CD4-positive, alpha-beta T cell treated with Interleukin-21 for 1 hour (primary cell): Measurements from ENCODE around the gene TOMM6.
"Not testable (repeated sequence)": the region's sequence is repeated elsewhere in the genome, so short reads cannot be mapped to it uniquely, and the experiment has no call there.

Experiments
- DNase-seq: peaks from one replicate; pipeline ENCODE4 v3.0.0-alpha.2; 2020

Gene TOMM6

GRCh38 chr6:41766043-41766664 lies 21.3 kb upstream of the TOMM6 start:
- DNase-seq, result not testable (repeated sequence)

- no peak for DNase-seq
Measured at GRCh38 chr6:41767112-41767833, 20.2 kb upstream of the TOMM6 start.

GRCh38 chr6:41768545-41769308 lies 18.8 kb upstream of the TOMM6 start:
- DNase-seq, result no peak

GRCh38 chr6:41769376-41769775 lies 18.1 kb upstream of the TOMM6 start:
- DNase-seq, result no peak

GRCh38 chr6:41770381-41771057 lies 17.0 kb upstream of the TOMM6 start:
- DNase-seq, result no peak

DNA sequence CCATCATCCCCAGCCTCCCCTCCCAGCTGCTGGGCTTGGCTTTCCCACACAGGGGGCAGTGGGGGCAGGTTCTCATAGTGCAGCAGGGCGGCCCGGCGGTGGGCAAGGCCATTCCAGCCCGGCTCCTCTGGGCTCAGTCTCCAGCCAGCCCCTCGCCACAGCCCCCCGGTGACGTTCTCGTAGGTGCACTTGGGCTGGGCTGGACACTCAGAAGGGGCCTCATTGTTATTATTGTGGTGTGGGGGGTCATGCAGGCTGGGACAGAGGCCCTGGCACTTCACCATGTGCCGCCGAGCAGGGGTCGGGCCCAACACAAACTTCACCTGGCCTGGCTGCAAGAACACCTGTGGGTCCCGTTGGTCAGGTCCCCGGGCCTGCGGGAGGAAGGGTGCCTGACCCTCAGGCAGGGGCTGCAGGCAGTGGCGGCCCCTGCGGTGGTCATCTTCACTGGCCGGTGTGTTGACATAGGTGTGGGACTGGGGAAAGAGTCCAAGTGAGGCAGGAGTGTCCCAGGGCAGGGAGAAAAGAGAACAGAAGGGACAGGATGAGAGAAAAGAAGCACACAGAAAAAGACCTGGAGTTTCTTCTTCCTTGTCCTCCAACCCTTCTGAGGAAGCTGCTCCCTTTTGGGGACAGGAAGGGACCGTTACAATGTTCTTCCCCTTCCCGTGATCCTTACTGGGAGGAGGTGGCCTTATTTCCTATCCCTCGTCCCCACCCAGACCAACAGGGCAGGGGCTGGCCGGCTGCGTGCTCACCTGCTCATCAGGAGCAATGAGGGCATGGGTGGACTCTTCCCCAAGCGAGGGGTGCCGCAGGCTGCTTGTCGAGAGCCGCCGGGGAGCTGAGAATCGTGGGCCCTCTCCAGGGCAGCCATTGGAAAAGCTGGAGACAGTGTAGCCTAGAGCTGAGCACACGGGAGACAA lies 16.2 kb upstream of the TOMM6 start:
- DNase-seq, result no peak

DNA sequence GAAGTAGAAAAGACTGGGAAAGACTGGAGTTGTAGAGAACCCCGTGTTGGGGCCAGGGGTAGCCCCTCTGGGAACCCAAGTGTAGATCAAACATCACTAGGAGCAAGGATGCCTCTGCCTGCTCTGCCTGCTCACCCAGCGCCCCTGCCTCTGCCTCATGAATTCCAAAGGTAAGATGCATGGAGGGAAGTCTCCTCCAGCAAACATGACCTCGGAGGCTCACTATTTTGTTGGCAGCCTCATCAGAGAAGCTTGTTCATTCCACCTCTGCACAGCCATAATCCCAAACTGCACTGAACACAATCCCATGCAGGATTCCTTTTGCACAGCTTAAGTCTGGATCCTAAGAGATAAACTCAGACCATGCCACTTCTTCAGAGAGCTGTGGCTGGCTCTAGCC lies 12.7 kb upstream of the TOMM6 start:
- no peak for DNase-seq

DNA sequence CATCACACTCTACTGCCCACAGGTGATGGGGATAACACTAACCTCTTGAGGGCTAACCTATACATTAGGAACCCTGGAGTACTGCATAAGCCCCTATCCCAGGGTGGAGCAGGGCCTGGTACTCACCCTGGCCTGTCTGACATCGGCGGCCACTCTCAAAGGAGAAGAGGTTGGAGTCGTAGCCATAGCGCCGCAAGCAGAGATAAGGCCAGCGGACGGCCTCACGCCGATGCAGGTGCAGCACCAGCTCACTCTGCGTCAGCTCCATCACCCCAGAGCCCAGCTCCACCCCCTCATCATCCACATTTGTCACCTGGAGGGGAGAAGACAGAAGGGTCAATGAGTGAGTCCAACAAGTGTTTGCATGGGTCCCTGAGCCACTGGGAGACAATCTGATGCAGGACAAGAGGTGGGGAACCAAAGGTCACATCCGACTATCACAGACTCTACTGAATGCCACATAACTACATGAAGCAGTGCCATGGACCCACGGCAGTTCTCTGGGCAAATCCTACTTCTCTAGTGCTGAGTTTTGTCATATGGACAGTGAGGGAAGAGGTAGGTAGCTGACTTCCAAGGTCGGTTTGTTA lies 12.1 kb upstream of the TOMM6 start:
- DNase-seq, result no peak

GRCh38 chr6:41777551-41778285 lies 9.8 kb upstream of the TOMM6 start:
- no peak for DNase-seq

GRCh38 chr6:41778895-41779294 lies 8.6 kb upstream of the TOMM6 start:
- no peak for DNase-seq

DNA sequence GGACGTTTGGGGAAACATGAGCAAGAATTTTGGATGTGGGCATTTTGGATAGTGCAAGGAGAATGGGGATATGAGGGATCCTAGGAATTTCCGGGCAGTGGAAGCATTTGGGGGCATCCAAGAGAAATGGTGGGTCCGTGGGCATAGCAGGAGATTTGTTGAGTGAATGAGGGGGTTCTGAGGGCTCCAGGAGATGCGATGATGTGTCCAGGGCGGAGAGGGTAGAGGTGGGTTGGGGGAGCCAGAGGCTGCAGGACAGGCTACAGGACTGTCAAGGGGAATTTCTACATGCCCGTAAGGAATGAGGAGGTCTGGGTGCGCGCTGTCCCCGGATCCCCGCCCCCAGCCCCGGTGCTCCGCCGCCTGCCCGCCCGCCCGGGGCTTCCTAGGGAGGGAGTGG lies 8.2 kb upstream of the TOMM6 start:
- DNase-seq, result no peak

DNA sequence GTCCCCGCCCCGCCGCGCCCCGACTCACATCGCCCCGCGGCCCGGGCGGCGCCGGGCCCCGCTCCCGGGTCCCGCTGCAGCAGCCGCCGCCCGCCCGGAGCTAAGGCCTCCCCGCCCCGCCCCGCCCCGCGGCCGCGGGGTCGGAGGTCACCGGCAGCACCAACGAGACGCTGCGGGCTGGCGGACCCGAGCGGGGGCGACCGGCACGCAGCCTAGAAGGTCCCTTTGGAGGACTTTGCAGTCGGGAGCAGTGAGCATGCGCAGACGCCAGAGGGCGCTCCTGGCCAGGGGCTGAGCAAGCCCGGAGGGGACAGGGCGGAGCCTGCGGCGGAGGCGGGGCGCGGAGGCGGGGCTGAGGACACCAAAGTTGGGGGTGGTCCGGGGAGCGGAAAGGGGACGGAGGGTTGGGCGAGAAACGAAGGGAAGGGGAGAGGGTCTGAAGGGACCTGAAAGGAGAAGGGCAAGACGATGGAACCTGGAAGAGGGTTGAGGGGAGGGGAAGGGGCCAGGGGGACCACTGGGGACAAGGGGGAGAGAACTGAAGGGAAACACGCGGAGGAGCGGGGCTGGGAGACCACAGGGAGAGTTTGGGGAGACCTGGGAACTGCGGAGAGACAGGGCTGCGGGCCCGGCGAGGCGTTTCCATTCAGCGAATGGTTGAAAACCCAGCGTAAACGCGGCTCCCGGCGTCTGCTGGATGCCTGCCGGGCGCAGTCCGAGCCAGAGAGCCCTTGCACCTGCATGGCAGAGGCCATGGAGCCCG lies 7.5 kb upstream of the TOMM6 start, which contains the start of gene FRS3:
TSS of gene FRS3 (minus strand) at position 113 of the 763 bp plus-strand sequence. CDS start 2,913 bp downstream, outside the sequence.
- DNase-seq, result peak; percentile 99

DNA sequence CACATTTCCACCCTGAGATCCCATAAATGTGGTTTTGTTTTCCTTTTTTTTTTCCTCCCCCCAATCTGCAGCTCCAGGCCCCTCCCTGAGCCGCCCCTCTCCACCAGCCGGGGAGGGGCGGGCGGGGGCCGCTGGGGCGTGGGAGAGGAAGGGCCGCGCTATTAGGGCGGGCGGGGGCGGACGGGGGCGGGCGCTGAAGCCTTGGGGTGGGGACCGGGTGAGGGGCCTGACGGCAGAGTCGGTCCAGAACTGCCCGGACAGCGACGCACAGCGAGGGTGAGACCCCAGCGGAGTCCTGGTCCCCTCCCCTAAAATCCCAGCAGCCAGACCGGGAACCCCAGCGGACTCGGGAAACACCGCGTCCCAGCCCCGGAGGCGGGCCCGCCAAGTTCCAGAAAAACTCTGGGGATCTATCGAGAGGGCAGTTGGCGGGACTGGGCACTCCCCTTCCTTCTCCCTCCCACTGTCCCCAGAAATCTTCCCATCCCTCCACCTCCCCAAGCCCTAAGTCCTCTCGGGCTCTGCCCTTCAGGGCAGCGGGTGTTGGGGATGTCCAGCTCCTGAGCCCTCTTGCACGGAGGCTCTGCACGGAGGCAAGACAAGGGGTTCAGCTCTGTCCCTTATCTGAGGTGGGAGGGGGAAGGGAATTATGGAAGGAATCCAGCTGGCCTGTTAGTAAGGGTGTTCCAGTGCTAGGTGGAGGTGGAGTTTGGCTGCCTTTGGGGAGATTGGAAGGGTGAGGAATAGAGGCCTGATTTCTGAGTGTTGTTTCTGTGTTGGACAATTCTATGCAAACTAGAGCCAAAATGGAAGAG lies 6.7 kb upstream of the TOMM6 start, which contains the start of gene PRICKLE4:
TSS of gene PRICKLE4 (plus strand) at position 232 of the 815 bp plus-strand sequence. CDS start 2,692 bp downstream, outside the sequence.
- no peak for DNase-seq

GRCh38 chr6:41781366-41781730 lies 6.1 kb upstream of the TOMM6 start:
- DNase-seq, result no peak

DNA sequence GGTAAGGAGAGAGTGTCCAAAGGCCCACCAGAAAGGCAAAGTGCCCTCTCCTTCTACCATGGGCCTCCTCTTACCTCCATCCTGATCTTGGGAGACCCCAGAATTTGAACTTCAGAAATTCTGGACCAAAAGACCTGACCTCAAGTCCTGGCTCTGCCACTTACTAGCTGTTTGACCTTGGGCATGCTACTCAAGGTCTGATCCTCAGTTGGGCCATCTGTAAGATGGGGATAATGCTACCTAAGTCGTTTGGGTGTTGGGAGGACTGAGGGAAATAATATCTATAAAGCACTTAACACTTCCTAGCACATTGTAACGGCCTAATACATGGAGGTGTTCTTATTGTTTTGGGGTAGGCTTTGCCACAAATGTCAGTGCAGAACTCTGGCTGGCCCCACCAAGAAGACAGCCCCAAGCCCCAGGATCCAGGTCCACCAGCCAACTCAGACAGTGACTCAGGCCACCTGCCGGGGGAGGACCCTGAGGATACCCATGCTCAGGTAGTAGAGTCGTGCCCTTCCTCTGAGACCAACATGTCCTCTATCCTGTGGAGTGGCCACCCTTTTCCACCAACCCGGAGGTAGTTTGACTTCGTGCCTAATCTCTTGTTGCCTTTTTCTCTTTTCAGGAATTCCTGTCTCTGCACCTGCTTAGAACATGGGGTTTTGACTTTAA lies 4.3 kb upstream of the TOMM6 start:
- no peak for DNase-seq

GRCh38 chr6:41784581-41785171 lies 2.8 kb upstream of the TOMM6 start:
- no peak for DNase-seq

DNA sequence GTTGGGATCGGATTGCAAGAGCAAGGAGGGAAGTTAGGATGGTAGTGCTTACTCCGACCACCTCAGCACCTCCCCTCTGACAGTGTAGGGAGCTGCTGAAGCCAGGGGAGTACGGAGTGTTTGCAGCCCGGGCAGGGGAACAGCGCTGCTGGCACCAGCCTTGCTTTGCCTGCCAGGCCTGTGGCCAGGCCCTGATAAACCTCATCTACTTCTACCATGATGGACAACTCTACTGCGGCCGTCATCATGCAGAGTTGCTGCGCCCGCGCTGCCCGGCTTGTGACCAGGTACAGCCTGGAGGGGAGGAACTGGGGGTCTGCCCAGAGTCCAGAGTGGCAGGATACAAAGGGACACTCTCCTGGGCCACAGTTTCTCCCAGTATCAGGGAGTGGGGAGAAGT lies 2.2 kb upstream of the TOMM6 start:
- no peak for DNase-seq
